ENCODE results near the gene OR52A1. TPM values are rescaled to one million over a fixed set of nuclear protein-coding genes. Genes with fewer than 3 reads are reported as not detected.

OR52A1 gene
- total and polyA plus RNA-seq, 2 donors (not counting 1 experiment from before 2014, with no cell fraction given) = not detected

GRCh38 chr11:5118893-5119292, 35.7 kb downstream of the OR52A1 start:
- Histone ChIP-seq H3K9me3 (ENCODE audit: control insufficient read depth, insufficient read depth, low read depth, low read length) (no peaks in the 10 kb centered on the region), H3K36me3 (ENCODE audit: control insufficient read depth, insufficient read depth, low read length) (no peaks in the 10 kb centered on the region), H3K27ac (ENCODE audit: insufficient read depth, low read length) (no peak overlapping the region), H2AFZ (ENCODE audit: low read length) (no peak overlapping the region), H3K9ac (ENCODE audit: insufficient read depth, low read length) (no peak overlapping the region), H4K20me1 (ENCODE audit: control insufficient read depth, extremely low read depth, insufficient read depth, low read length) (no peaks in the 10 kb centered on the region), H3K4me3 (replicated peaks in 1 of 4; ENCODE audit: control extremely low read depth in 1 of 4, insufficient read depth in 1 of 4, low read depth in 3 of 4, low read length in 4 of 4) (no peak overlapping the region), H3K4me1 (ENCODE audit: control insufficient read depth, extremely low read depth, insufficient read depth, low read length) (no peaks in the 10 kb centered on the region), H3K79me2 (ENCODE audit: control insufficient read depth, insufficient read depth, low read length) (no peaks in the 10 kb centered on the region), H3K27me3 (ENCODE audit: control insufficient read depth, insufficient read depth, low read length) (no peaks in the 10 kb centered on the region), H3K4me2 (ENCODE audit: extremely low read depth, insufficient read depth, low read length) (no peak overlapping the region)
- no peak for DNase-seq (ENCODE audit: low read depth in 2 of 2)
- TF ChIP-seq EZH2 (IDR thresholded peaks at IDR 0.05; ENCODE audit: low read length, missing control alignments) (no peak), CTCF (conservative IDR thresholded peaks at IDR 0.05 in 1 of 2, IDR thresholded peaks at IDR 0.05 in 1 of 2; ENCODE audit: low read depth in 1 of 2, low read length in 2 of 2) (no peak)

- no peaks in the 10 kb centered on the region for H3K79me2 ChIP-seq (ENCODE audit: control insufficient read depth, insufficient read depth, low read length)
- no peaks in the 10 kb centered on the region for H3K4me1 ChIP-seq (ENCODE audit: control insufficient read depth, extremely low read depth, insufficient read depth, low read length)
- no peak overlapping the region for H3K27ac ChIP-seq (ENCODE audit: insufficient read depth, low read length)
- H2AFZ ChIP-seq (ENCODE audit: low read length) = no peak overlapping the region
- H3K9me3 ChIP-seq (ENCODE audit: control insufficient read depth, insufficient read depth, low read depth, low read length) = no peaks in the 10 kb centered on the region
- no peaks in the 10 kb centered on the region for H3K36me3 ChIP-seq (ENCODE audit: control insufficient read depth, insufficient read depth, low read length)
- TF ChIP-seq EZH2 (IDR thresholded peaks at IDR 0.05; ENCODE audit: low read length, missing control alignments) = no peak
- TF ChIP-seq CTCF (conservative IDR thresholded peaks at IDR 0.05 in 1 of 2, IDR thresholded peaks at IDR 0.05 in 1 of 2; ENCODE audit: low read depth in 1 of 2, low read length in 2 of 2) = no peak
- no peak overlapping the region for H3K4me3 ChIP-seq (replicated peaks in 1 of 4; ENCODE audit: control extremely low read depth in 1 of 4, insufficient read depth in 1 of 4, low read depth in 3 of 4, low read length in 4 of 4)
- no peak for DNase-seq (ENCODE audit: low read depth in 2 of 2)
- no peak overlapping the region for H3K9ac ChIP-seq (ENCODE audit: insufficient read depth, low read length)
- H4K20me1 ChIP-seq (ENCODE audit: control insufficient read depth, extremely low read depth, insufficient read depth, low read length) = no peaks in the 10 kb centered on the region
- H3K27me3 ChIP-seq (ENCODE audit: control insufficient read depth, insufficient read depth, low read length) = no peaks in the 10 kb centered on the region
- no peak overlapping the region for H3K4me2 ChIP-seq (ENCODE audit: extremely low read depth, insufficient read depth, low read length)
Observed at GRCh38 chr11:5117588-5117987, 37.0 kb downstream of the OR52A1 start.

- Histone ChIP-seq H3K27me3 (ENCODE audit: control insufficient read depth, insufficient read depth, low read length) (no peaks in the 10 kb centered on the region), H3K4me2 (ENCODE audit: extremely low read depth, insufficient read depth, low read length) (no peak overlapping the region), H3K9me3 (ENCODE audit: control insufficient read depth, insufficient read depth, low read depth, low read length) (no peaks in the 10 kb centered on the region), H3K4me1 (ENCODE audit: control insufficient read depth, extremely low read depth, insufficient read depth, low read length) (no peaks in the 10 kb centered on the region), H3K4me3 (replicated peaks in 1 of 4; ENCODE audit: control extremely low read depth in 1 of 4, insufficient read depth in 1 of 4, low read depth in 3 of 4, low read length in 4 of 4) (no peak overlapping the region), H3K79me2 (ENCODE audit: control insufficient read depth, insufficient read depth, low read length) (no peaks in the 10 kb centered on the region), H3K9ac (ENCODE audit: insufficient read depth, low read length) (no peak overlapping the region), H3K27ac (ENCODE audit: insufficient read depth, low read length) (no peak overlapping the region), H4K20me1 (ENCODE audit: control insufficient read depth, extremely low read depth, insufficient read depth, low read length) (no peaks in the 10 kb centered on the region), H3K36me3 (ENCODE audit: control insufficient read depth, insufficient read depth, low read length) (no peaks in the 10 kb centered on the region), H2AFZ (ENCODE audit: low read length) (no peak overlapping the region)
- TF ChIP-seq CTCF (conservative IDR thresholded peaks at IDR 0.05 in 1 of 2, IDR thresholded peaks at IDR 0.05 in 1 of 2; ENCODE audit: low read depth in 1 of 2, low read length in 2 of 2) (no peak), EZH2 (IDR thresholded peaks at IDR 0.05; ENCODE audit: low read length, missing control alignments) (no peak)
- no peak for DNase-seq (ENCODE audit: low read depth in 2 of 2)
Observed at GRCh38 chr11:5115339-5115738, 39.2 kb downstream of the OR52A1 start.
